Renal pelvis (tissue), 4 donors: ENCODE results near the gene FUT2. TPM values are rescaled to one million over a fixed set of nuclear protein-coding genes. Genes with fewer than 3 reads are reported as not detected.

Experiments used
- DNase-seq: peaks from one replicate; pipeline ENCODE4 v3.0.0-alpha.2; 2013
- polyA plus RNA-seq, 3 donors: library from polyadenylated mRNA; unstranded; fragments of 120-200 nt; gene quantifications; one replicate each; pipeline ENCODE4 v1.2.1, GENCODE V29; 2013; ENCODE audit not compliant: insufficient read length in 3 of 3

FUT2 gene
- polyA plus RNA-seq, 3 donors, result 2.4 to 5.8 (median 3.3) TPM

DNA sequence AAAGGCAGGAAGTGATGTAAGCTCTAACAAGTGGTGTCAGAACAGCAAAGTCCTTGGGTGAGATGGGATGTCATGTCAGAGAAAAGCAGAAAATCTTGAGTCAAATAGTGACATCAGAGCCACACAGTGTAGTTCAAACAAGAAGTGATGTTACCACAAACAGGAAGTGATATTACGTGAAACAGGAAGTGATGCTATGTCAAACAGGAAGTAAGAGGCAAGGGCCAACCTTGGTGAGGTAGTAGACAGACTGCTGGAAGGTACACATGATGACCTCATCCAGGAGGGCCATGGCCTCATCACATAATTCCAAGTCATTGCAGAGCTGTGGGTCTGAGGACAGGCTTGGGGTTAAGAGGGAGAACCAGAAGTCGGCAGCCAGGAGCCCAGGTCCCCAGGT, 30.8 kb downstream of the FUT2 start:
- DNase-seq, result no peak

GRCh38 chr19:48728911-48729664, 33.3 kb downstream of the FUT2 start:
- no peak for DNase-seq

GRCh38 chr19:48731452-48731851, 35.7 kb downstream of the FUT2 start:
- no peak for DNase-seq

GRCh38 chr19:48734625-48735024, 38.9 kb downstream of the FUT2 start:
- DNase-seq, result no peak

- no peak for DNase-seq
Measured at GRCh38 chr19:48735031-48735615, 39.4 kb downstream of the FUT2 start.

- DNase-seq, result no peak
Measured at GRCh38 chr19:48737360-48737998, 41.7 kb downstream of the FUT2 start.

DNA sequence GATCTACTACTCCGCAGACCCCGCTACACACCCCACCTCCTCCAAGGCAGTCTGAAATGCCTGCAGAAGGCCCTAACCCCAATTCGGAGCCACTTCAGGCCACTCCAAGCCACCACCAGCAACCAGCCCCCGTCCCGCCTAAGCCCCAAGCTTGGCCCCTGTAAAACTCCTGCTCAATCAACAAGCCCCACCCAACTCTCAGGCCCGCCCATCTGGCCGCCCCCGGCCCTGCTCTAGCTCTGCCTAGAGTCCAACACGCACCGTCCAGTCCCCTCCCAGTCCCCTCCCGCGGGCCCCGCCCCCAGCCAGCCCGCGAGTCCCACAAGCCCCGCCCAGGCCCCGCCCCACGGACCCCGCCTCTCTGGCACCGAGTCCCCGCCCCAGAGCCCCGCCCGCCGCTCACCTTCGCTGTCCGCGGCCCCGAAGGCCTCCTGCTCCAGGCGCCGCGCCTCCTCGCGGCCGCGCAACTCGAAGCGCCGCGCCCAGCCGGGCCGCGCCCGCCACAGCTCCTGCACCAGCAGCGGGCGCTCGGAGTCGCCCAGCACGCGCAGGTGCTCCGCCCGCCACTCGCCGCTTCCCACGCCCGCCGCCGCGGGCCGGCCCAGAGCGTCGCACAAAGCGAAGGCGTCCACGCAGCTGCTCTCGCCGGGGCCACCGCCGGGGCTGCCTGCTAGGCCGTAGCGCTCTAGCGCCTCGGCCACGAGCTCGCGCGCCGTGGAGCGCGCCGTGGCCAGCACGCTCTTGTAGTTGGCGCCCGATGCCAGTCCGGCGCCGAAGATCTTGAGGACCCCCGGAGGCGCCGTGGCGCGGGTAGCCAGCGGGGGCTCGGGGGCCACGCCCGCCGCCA, 43.0 kb downstream of the FUT2 start:
- peak; percentile 91 for DNase-seq

- no peak for DNase-seq
Measured at GRCh38 chr19:48739404-48740163, 43.8 kb downstream of the FUT2 start.

- no peak for DNase-seq
Measured at GRCh38 chr19:48740164-48740972, 44.6 kb downstream of the FUT2 start, which contains the start of gene RASIP1. RASIP1 (minus strand) TSS chr19:48740610; CDS start chr19:48740282, 328 bp downstream.

- DNase-seq, result no peak
Measured at GRCh38 chr19:48741129-48741999, 45.6 kb downstream of the FUT2 start.

DNA sequence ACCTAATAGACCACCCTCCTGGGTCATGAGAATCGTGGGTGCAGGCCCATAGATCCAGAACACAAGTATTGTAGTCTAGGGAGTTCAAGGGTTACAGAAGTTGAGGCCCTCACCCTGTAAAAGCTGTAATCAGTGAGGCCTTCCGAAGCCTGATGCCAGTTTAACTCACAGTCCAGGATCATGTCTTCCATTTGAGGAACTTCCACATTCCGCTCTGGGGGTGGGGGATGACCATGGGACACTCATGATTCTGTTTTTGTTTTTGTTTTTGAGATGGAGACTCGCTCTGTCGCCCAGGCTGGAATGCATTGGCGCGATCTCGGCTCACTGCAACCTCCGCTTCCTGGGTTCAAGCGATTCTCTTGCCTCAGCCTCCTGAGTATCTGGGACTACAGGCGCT, 46.3 kb downstream of the FUT2 start:
- no peak for DNase-seq

- no peak for DNase-seq
Measured at GRCh38 chr19:48745208-48745995, 49.6 kb downstream of the FUT2 start.

DNA sequence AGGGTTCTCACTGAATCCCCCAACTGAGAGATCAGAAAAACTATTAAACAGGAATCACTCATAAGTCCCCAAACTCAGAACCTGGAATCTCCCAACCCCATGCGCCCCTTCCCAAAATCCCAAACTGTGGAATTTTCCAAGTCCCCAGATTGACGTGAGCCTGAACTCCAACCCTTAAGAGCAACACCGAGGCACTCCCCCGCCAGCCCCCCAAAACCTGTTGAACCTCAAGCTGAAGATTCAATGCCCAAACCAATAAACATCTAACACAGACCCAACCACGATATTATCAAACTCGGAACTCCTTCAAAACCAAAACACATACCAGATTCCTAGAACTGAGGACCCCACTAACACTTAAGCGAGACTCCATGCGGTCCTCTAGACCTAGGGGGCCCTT, 50.3 kb downstream of the FUT2 start:
- no peak for DNase-seq

DNA sequence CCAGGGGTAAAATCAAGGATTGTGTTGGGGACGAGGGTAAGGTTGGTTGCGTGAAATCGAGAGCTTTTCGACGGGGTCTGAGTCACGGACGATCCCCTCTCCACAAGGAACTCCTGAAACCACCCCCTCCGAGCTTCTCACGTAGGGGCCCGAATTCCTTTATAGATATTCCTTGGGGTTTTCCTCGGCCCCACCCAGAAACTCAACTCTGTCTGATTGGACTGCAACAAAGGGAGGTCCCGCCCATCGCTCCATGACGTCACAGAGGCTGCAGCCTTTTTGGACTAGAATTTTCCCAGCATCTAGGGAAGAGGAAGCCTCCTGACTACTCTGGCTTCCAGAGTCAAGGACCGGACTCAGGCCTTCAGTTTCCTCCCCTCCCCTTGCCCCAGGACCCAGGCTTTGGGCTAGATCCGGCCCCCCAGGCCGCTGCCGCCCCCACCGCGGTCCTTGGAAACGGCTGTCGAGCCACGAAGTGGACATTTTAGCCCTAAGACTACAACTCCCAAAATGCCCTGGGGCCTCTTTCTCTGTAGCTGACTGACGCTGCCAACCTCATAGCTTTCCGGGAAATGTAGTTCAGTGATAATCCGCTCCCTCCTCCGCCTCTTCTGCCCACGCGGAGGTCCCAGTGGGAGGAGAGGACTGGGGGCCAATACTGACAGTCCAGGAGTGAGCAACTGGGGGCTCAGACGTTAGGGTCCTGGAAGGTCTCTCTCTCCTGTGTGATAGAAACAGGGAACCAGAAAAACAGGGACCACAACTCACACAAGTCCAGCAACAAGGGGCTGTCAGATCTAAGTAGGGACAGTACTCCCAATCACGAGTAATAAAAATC, 51.2 kb downstream of the FUT2 start, which contains the start of gene IZUMO1:
Gene IZUMO1 (minus strand): TSS at position 172 of the 838 bp plus-strand sequence. CDS start 1,050 bp downstream, outside the sequence.
- DNase-seq, result peak; percentile 88

GRCh38 chr19:48749571-48750198, 53.9 kb downstream of the FUT2 start:
- DNase-seq, result no peak

- no peak for DNase-seq
Measured at GRCh38 chr19:48750351-48750750, 54.6 kb downstream of the FUT2 start.
